Smooth muscle cell (in vitro differentiated cells): ENCODE measurements around the gene MICAL2. TPM values are rescaled to one million over a fixed set of nuclear protein-coding genes. Genes with fewer than 3 reads are reported as not detected.
A peak's percentile ranks its signal among the peaks of the same experiment; 100 is the strongest.

Source experiments
- DNase-seq: peaks from one replicate; lab custom pipeline; 2025; ENCODE audit not compliant: unreplicated experiment; lab: John Stamatoyannopoulos, UW
- H2AFZ ChIP-seq: fragments of 200-600 bp; sonication (generic); 2 replicates; pipeline ENCODE4 v1.6.0; 2016; ENCODE audit warnings: antibody characterized with exemption, low read depth, mild to moderate bottlenecking
- H3F3A ChIP-seq: fragments of 200-600 bp; sonication (generic); 2 replicates; pipeline ENCODE4 v1.6.0; 2017; ENCODE audit warnings: antibody characterized with exemption, low read depth
- H3K27ac ChIP-seq: fragments of 200-600 bp; sonication (generic); 2 replicates; pipeline ENCODE4 v1.5.1; 2016; ENCODE audit warnings: low read depth, mild to moderate bottlenecking
- H3K27me3 ChIP-seq: fragments of 200-600 bp; sonication (generic); 2 replicates; pipeline ENCODE4 v1.6.1; 2016; ENCODE audit warnings: low read depth, mild to moderate bottlenecking
- H3K36me3 ChIP-seq: fragments of 200-600 bp; sonication (generic); 2 replicates; pipeline ENCODE4 v1.5.1; 2016; ENCODE audit warnings: low read depth
- H3K4me1 ChIP-seq: fragments of 200-600 bp; sonication (generic); 2 replicates; pipeline ENCODE4 v1.5.1; 2016; ENCODE audit warnings: low read depth
- H3K4me2 ChIP-seq: fragments of 200-600 bp; sonication (generic); 2 replicates; pipeline ENCODE4 v1.6.0; 2016; ENCODE audit warnings: mild to moderate bottlenecking
- H3K4me3 ChIP-seq: fragments of 200-600 bp; sonication (generic); 2 replicates; pipeline ENCODE4 v1.5.1; 2016; ENCODE audit warnings: mild to moderate bottlenecking
- H3K79me2 ChIP-seq: fragments of 200-600 bp; sonication (generic); 2 replicates; pipeline ENCODE4 v1.6.0; 2016; ENCODE audit warnings: low read depth, mild to moderate bottlenecking
- H3K9ac ChIP-seq: fragments of 200-600 bp; sonication (generic); 2 replicates; pipeline ENCODE4 v1.6.0; 2016; ENCODE audit warnings: low read depth
- H3K9me3 ChIP-seq: fragments of 200-600 bp; sonication (generic); replicated peaks from 2 replicates; pipeline ENCODE4 v1.5.1; 2016; ENCODE audit warnings: low read depth
- H4K20me1 ChIP-seq: fragments of 200-600 bp; sonication (generic); 2 replicates; pipeline ENCODE4 v1.6.0; 2016; ENCODE audit warnings: low read depth
- CTCF ChIP-seq: fragments of 200-600 bp; sonication (generic); IDR thresholded peaks from 2 replicates; pipeline ENCODE4 v1.5.1; 2017; ENCODE audit warnings: borderline replicate concordance, mild to moderate bottlenecking, antibody characterized with exemption; ENCODE audit not compliant: insufficient read depth, poor library complexity, severe bottlenecking
- WGBS: methylation state at CpG from one replicate; pipeline ENCODE4 v1.1.7; 2016; ENCODE audit warnings: low lambda C conversion rate; 5-methylcytosine and 5-hydroxymethylcytosine counted together
- polyA plus RNA-seq: library from polyadenylated mRNA; unstranded; fragments of >200 nt; fragmentation: Nextera tagmentation; extraction: Ambion mirVana; gene quantifications from 2 replicates; pipeline ENCODE4 v1.2.1, GENCODE V29; 2016
- total RNA-seq: library from RNA; depleted of rRNA; stranded (reverse); fragments of >200 nt; gene quantifications from 2 replicates; pipeline ENCODE4 v1.2.3, GENCODE V29; 2014

The MICAL2 gene
- total and polyA plus RNA-seq, 2 experiments from 2014 or later = 161 to 287 TPM

- WGBS = 94% methylated on average over 6 of the region's 6 CpGs
- H3K36me3 ChIP-seq = peaks cover 7% of the 10 kb centered on the region
Observed at GRCh38 chr11:12221051-12221535, 110.7 kb downstream of the MICAL2 start.

DNA sequence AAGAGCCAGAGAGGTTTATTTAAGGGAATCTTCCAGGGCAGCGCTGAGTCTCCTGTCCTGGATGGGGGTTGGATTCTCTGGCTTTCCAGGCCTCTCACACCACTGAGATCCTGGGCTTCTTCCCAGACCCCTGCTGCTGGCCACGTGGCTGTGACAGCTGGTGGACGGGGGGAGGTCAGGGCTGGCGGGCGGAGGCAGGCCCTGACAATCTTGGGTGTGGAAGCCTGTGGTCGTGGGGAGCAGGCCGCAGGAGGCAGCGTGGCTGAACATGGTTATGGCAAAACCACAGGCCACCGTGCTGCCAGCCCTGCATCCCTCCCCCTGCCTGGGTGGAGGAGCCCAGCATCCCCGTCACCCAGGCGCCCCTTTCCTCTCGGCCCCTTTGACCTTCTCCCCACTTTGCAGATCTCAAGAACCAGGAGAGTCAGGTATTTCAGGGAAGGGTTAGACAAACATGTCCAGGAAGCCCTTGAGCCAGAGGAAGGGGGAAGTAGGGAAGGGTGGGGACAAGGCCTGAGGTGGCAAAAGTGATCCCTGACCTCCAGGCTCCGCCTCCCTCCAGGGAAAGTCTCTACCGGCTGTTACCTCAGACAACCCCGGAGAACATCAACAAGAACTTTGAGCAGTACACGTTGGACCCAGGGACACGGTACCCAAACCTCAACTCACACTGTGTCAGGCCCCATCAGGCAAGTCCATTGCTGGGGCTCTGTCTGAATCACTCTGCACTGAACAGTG lies 111.8 kb downstream of the MICAL2 start:
- Histone ChIP-seq H3K9ac (no peak overlapping the region), H4K20me1 (no peaks in the 10 kb centered on the region), H3F3A (peaks cover 6% of the 10 kb centered on the region), H3K4me3 (no peak overlapping the region), H3K4me1 (no peaks in the 10 kb centered on the region), H2AFZ (no peak overlapping the region), H3K27me3 (no peaks in the 10 kb centered on the region), H3K4me2 (no peak overlapping the region), H3K36me3 (peaks cover 7% of the 10 kb centered on the region), H3K27ac (no peak overlapping the region), H3K9me3 (no peaks in the 10 kb centered on the region), H3K79me2 (no peaks in the 10 kb centered on the region)
- DNase-seq = no peak
- WGBS = 85% methylated on average over 17 of the region's 17 CpGs
- no peak for TF ChIP-seq CTCF

More at GRCh38 chr11:12221051-12221535, 110.7 kb downstream of the MICAL2 start:
- no peaks in the 10 kb centered on the region for H3K4me1 ChIP-seq
- H3K9me3 ChIP-seq = no peaks in the 10 kb centered on the region
- H3K27ac ChIP-seq = no peak overlapping the region
- TF ChIP-seq CTCF = no peak
- no peaks in the 10 kb centered on the region for H3K79me2 ChIP-seq
- H3K4me3 ChIP-seq = no peak overlapping the region
- no peak overlapping the region for H3K4me2 ChIP-seq
- DNase-seq = no peak
- no peaks in the 10 kb centered on the region for H3K27me3 ChIP-seq
- H2AFZ ChIP-seq = no peak overlapping the region
- H3F3A ChIP-seq = peaks cover 3% of the 10 kb centered on the region
- H4K20me1 ChIP-seq = no peaks in the 10 kb centered on the region
- H3K9ac ChIP-seq = no peak overlapping the region

DNA sequence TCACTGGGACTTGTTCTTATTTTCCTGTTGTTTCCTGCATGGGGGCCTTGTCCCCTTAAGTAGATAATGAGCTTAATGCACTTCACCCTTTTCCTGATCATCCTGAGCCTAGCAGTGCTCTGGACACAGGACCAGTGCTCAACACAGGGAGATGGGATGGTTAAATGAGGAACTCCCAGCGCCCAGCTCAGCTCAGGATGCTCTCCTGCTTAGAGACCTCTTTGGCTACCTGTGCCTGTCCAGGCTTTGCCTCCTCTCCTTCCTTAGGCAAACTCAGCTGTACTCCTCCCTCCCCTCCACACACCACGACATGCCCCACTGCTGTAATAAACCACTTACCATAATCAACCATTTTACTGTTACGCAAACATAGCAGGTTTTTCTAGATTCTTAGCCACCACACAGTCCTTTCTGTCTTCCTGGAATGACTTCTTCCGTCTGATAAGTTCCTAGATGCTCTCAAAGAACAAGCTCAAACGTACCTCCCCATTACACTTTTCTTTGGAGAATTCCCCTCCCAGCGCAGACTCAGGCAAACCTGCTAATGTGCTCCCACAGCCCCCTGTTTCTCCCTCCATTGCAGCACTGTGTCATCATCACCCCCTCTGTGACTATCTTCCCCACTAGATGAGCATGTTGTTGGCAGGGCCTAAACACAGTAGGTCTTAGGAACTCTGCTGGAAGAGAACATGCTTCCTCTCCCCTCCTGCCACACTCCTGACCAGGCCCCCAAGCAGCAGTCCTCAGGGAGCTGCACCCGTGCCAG lies 113.6 kb downstream of the MICAL2 start:
- no peak for TF ChIP-seq CTCF
- Histone ChIP-seq H2AFZ (no peak overlapping the region), H3K4me1 (no peaks in the 10 kb centered on the region), H3K4me3 (no peak overlapping the region), H4K20me1 (no peaks in the 10 kb centered on the region), H3F3A (peaks cover 10% of the 10 kb centered on the region), H3K36me3 (peaks cover 7% of the 10 kb centered on the region), H3K79me2 (no peaks in the 10 kb centered on the region), H3K9me3 (no peaks in the 10 kb centered on the region), H3K27me3 (no peaks in the 10 kb centered on the region), H3K4me2 (no peak overlapping the region), H3K27ac (peak overlapping the region; percentile 58), H3K9ac (no peak overlapping the region)
- no peak for DNase-seq
- WGBS = 60% methylated on average over 7 of the region's 7 CpGs
